PFSK-1 (cell line): ENCODE data around the gene FAM20A.

Experiments
- FOXP2 ChIP-seq: optimal IDR thresholded peaks from 2 replicates; pipeline ENCODE3; 2011; ENCODE audit warnings: borderline replicate concordance, control low read depth, inconsistent platforms; ENCODE audit not compliant: insufficient read depth; ENCODE audit errors: extremely low read length, extremely low read depth
- POLR2AphosphoS5 ChIP-seq: IDR thresholded peaks from 2 replicates; pipeline ENCODE4 v1.6.1; 2012; ENCODE audit warnings: low read depth, mild to moderate bottlenecking, control low read depth, low read length, moderate library complexity
- TF ChIP-seq, protein P1 (sequence below), 2 experiments: IDR thresholded peaks; 2 replicates each; pipeline versions ENCODE4 v1.6.1 to v1.8.0; 2011 to 2012; ENCODE audit warnings: low read depth in 2 of 2, low read length in 2 of 2, control low read depth in 1 of 2, inconsistent platforms in 1 of 2, mild to moderate bottlenecking in 1 of 2, moderate library complexity in 1 of 2; ENCODE audit not compliant: insufficient read depth in 1 of 2

DNA sequence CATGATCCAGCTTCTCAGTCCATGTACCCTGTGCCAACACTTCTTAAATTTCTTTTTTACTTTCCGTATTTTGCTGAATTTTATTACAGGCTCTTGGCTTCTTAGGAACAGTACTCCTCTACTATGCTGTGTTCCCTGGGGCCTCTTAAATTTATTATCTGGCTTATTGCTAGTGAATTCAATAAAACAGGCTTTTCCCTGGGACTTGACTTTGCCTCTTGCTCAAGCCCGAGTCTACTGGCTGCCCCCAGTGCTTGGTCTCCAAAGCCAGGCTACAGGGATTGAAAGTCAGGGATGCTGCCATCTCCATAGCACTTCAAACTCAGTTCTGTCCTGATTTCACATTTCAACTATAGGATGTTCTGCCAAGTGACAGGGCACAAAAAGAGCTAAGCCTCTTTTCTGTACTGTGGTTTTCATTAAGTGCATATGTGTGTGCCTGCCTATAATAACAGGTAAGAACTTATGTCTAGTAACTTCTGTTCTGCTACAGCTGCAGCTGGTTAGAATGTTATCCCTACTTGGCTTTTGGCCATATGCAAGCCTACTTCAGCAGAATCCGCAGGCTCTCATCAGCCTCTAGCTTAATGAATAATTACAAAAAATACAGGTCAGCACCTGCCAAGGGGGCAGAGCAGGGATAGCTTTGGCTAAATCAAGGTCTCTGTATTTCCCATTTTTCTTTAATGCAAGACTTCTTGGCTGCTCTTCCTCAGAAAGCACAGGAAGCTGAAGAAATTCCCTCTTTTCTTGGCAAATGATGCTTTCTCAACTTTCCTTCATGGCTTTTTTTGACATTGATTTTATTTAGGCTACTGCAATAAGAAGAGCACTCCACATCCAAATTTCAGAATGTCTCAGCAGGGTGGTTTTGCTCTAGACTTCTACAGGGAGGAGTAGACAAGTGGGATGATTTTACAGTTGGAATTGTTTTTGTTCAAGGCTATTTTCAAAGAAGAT lies 8.2 kb downstream of the FAM20A start:
- TF ChIP-seq POLR2AphosphoS5, result no peak
- TF ChIP-seq, protein P1, sequence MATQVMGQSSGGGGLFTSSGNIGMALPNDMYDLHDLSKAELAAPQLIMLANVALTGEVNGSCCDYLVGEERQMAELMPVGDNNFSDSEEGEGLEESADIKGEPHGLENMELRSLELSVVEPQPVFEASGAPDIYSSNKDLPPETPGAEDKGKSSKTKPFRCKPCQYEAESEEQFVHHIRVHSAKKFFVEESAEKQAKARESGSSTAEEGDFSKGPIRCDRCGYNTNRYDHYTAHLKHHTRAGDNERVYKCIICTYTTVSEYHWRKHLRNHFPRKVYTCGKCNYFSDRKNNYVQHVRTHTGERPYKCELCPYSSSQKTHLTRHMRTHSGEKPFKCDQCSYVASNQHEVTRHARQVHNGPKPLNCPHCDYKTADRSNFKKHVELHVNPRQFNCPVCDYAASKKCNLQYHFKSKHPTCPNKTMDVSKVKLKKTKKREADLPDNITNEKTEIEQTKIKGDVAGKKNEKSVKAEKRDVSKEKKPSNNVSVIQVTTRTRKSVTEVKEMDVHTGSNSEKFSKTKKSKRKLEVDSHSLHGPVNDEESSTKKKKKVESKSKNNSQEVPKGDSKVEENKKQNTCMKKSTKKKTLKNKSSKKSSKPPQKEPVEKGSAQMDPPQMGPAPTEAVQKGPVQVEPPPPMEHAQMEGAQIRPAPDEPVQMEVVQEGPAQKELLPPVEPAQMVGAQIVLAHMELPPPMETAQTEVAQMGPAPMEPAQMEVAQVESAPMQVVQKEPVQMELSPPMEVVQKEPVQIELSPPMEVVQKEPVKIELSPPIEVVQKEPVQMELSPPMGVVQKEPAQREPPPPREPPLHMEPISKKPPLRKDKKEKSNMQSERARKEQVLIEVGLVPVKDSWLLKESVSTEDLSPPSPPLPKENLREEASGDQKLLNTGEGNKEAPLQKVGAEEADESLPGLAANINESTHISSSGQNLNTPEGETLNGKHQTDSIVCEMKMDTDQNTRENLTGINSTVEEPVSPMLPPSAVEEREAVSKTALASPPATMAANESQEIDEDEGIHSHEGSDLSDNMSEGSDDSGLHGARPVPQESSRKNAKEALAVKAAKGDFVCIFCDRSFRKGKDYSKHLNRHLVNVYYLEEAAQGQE (IDR thresholded peaks at IDR 0.05; ENCODE audit: insufficient read depth in 1 of 2, low read depth in 2 of 2, low read length in 2 of 2), result no peak
- TF ChIP-seq FOXP2, result no peak
